ENCODE results near the gene IL17RD. TPM values are rescaled to one million over a fixed set of nuclear protein-coding genes. Genes with fewer than 3 reads are reported as not detected.
A peak's percentile ranks its signal among the peaks of the same experiment; 100 is the strongest.

Gene IL17RD
- total RNA-seq, 1 donor from 2014 or later = 30.3 TPM

DNA sequence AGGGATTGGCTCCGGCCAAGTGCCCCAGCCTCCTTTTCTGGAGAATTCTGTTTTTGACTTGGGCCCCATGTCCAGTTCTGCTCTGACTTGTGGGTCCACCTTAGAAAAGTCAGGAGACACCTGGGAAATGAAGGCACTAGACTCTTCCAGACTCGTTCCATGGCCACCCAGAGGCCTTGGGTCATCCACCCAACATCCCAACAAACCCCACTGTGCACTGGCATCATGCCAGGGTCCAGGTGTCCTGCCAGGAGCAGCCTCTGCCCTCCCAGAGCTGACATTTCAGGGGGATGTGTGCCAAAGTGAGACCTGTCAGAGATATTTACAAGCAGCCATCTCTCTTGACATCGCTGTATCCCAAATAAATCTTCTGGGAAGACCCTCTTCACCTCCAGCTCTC lies 91.5 kb downstream of the IL17RD start:
- no peak for DNase-seq (ENCODE audit: low spot score in 2 of 2, unreplicated experiment in 2 of 2)
- Mint-ChIP-seq H3K4me3 (no peak overlapping the region), H3K27ac (no peak overlapping the region), H3K27me3 (ENCODE audit: low read depth) (no peaks in the 10 kb centered on the region), H3K4me1 (peaks cover 3% of the 10 kb centered on the region), H3K36me3 (peaks cover 6% of the 10 kb centered on the region), H3K9me3 (peaks cover 3% of the 10 kb centered on the region)
- TF ChIP-seq, protein P1, sequence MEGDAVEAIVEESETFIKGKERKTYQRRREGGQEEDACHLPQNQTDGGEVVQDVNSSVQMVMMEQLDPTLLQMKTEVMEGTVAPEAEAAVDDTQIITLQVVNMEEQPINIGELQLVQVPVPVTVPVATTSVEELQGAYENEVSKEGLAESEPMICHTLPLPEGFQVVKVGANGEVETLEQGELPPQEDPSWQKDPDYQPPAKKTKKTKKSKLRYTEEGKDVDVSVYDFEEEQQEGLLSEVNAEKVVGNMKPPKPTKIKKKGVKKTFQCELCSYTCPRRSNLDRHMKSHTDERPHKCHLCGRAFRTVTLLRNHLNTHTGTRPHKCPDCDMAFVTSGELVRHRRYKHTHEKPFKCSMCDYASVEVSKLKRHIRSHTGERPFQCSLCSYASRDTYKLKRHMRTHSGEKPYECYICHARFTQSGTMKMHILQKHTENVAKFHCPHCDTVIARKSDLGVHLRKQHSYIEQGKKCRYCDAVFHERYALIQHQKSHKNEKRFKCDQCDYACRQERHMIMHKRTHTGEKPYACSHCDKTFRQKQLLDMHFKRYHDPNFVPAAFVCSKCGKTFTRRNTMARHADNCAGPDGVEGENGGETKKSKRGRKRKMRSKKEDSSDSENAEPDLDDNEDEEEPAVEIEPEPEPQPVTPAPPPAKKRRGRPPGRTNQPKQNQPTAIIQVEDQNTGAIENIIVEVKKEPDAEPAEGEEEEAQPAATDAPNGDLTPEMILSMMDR (IDR thresholded peaks at IDR 0.05; ENCODE audit: unreplicated experiment) = no peak

DNA sequence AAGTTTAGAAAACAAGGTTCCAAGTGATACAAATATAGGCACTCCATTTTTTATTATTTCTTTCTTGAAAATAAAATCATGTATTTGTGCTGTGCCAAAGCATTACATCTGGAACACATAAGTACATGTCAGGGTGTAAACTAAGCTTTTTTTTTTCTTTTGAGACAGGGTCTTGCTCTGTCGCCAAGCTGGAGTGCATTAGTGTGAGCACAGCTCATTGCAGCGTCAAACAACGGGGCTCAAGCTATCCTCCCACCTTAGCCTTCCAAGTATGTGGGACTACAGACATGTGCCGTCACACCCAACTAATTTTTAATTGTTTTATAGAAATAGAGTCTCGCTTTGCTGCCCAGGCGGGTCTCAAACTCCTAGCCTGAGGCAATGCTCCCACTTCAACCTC lies 95.7 kb downstream of the IL17RD start:
- Mint-ChIP-seq H3K4me3 (no peak overlapping the region), H3K27me3 (ENCODE audit: low read depth) (no peaks in the 10 kb centered on the region), H3K9me3 (peaks cover 3% of the 10 kb centered on the region), H3K36me3 (peaks cover 6% of the 10 kb centered on the region), H3K4me1 (peaks cover 4% of the 10 kb centered on the region), H3K27ac (no peak overlapping the region)
- DNase-seq (ENCODE audit: low spot score in 2 of 2, unreplicated experiment in 2 of 2) = no peak
- TF ChIP-seq, protein P1 (IDR thresholded peaks at IDR 0.05; ENCODE audit: unreplicated experiment) = no peak

GRCh38 chr3:57068437-57069089 lies 96.6 kb downstream of the IL17RD start:
- no peak overlapping the region for H3K4me3 Mint-ChIP-seq
- DNase-seq (ENCODE audit: low spot score in 2 of 2, unreplicated experiment in 2 of 2) = no peak
- peak overlapping the region; percentile 23 for H3K27ac Mint-ChIP-seq
- H3K27me3 Mint-ChIP-seq (ENCODE audit: low read depth) = no peaks in the 10 kb centered on the region
- peaks cover 6% of the 10 kb centered on the region for H3K36me3 Mint-ChIP-seq
- peaks cover 4% of the 10 kb centered on the region for H3K4me1 Mint-ChIP-seq
- TF ChIP-seq, protein P1 (IDR thresholded peaks at IDR 0.05; ENCODE audit: unreplicated experiment) = no peak
- H3K9me3 Mint-ChIP-seq = peaks cover 3% of the 10 kb centered on the region

DNA sequence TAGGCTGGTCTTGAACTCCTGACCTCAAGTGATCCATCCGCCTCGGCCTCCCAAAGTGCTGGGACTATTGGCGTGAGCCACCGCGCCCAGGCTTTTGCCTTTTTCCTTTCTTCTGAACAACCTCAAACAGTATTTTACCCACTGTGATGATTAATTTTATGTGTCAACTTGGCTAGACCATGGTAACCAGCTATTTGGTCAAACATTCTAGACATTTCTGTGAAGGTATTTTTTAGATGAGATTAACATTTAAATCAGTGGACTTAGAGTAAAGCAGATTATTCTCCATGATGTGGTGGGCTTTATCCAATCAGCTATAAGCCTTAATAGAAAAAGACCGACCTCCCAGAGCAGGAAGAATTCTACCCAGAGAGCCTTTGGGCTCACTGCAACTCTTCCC lies 98.7 kb downstream of the IL17RD start:
- peaks cover 3% of the 10 kb centered on the region for H3K9me3 Mint-ChIP-seq
- no peak for DNase-seq (ENCODE audit: low spot score in 2 of 2, unreplicated experiment in 2 of 2)
- no peak overlapping the region for H3K27ac Mint-ChIP-seq
- H3K36me3 Mint-ChIP-seq = peaks cover 3% of the 10 kb centered on the region
- TF ChIP-seq, protein P1 (IDR thresholded peaks at IDR 0.05; ENCODE audit: unreplicated experiment) = no peak
- no peaks in the 10 kb centered on the region for H3K27me3 Mint-ChIP-seq (ENCODE audit: low read depth)
- no peak overlapping the region for H3K4me3 Mint-ChIP-seq
- peaks cover 4% of the 10 kb centered on the region for H3K4me1 Mint-ChIP-seq

DNA sequence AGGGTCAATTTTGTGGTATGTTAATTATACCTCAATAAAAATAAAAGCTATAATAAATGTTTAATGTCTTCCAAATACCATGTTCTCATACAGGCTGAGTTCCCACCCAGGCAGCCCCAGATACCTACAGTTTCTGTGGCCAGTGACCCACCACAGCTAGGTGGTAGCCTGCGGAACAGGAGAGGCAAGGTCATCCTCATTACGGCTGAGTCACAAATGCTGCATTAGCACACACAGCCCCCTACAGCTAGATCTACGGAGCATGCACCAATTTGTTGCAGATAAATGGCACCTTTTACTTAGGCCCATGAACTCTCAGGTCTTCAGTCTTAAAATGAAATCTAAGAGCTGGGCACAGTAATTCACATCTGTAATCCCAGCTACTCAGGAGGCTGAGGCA lies 99.6 kb downstream of the IL17RD start:
- Mint-ChIP-seq H3K27ac (no peak overlapping the region), H3K4me3 (no peak overlapping the region), H3K4me1 (peaks cover 4% of the 10 kb centered on the region), H3K36me3 (no peaks in the 10 kb centered on the region), H3K27me3 (ENCODE audit: low read depth) (no peaks in the 10 kb centered on the region), H3K9me3 (no peaks in the 10 kb centered on the region)
- TF ChIP-seq, protein P1 (IDR thresholded peaks at IDR 0.05; ENCODE audit: unreplicated experiment) = no peak
- no peak for DNase-seq (ENCODE audit: low spot score in 2 of 2, unreplicated experiment in 2 of 2)
